ENCODE measurements around the gene PDE4A. TPM values are rescaled to one million over a fixed set of nuclear protein-coding genes. Genes with fewer than 3 reads are reported as not detected.

The PDE4A gene
- total and polyA plus RNA-seq, 4 donors = 10.3 to 23.6 (median 12.8) TPM

- WGBS, 2 donors = 4 to 10% methylated on average over 37 to 43 of the region's 43 CpGs
- H3K9me3 ChIP-seq (ENCODE audit: control insufficient read depth in 4 of 4, insufficient read depth in 3 of 4, low read length in 3 of 4) = no peaks in the 10 kb centered on the region
- no peak for TF ChIP-seq CTCF (IDR thresholded peaks at IDR 0.05; ENCODE audit: control extremely low read depth, extremely low read depth)
- H3K27me3 ChIP-seq (ENCODE audit: control insufficient read depth in 3 of 3, insufficient read depth in 3 of 3, low read length in 2 of 3) = peaks cover 0 to 28% (median 20%) of the 10 kb centered on the region in 3 donors
- no peak overlapping the region for H3K27ac ChIP-seq (ENCODE audit: low read depth in 1 of 2, low read length in 1 of 2)
- no peak overlapping the region for H3K9ac ChIP-seq (ENCODE audit: insufficient read depth in 1 of 2, low read length in 2 of 2)
- H3K4me3 ChIP-seq = no peak overlapping the region
- DNase-seq = peak in 2 of 3 donors; percentile 31 to 37
- ATAC-seq (ENCODE audit: insufficient read depth, low FRiP score) = no peak
- H3K36me3 ChIP-seq (ENCODE audit: control insufficient read depth in 4 of 4, insufficient read depth in 4 of 4, low read length in 4 of 4) = no peaks in the 10 kb centered on the region
- peaks cover 3 to 28% (median 9%) of the 10 kb centered on the region in 5 donors for H3K4me1 ChIP-seq (ENCODE audit: control insufficient read depth in 5 of 5, insufficient read depth in 5 of 5, low read length in 5 of 5)
Observed at GRCh38 chr19:10404888-10405820, 15.2 kb upstream of the PDE4A start.

GRCh38 chr19:10406191-10406590 lies 14.1 kb upstream of the PDE4A start:
- Histone ChIP-seq H3K4me1 (ENCODE audit: control insufficient read depth in 5 of 5, insufficient read depth in 5 of 5, low read length in 5 of 5) (peaks cover under 1 to 28% (median 6%) of the 10 kb centered on the region in 5 donors), H3K9ac (ENCODE audit: insufficient read depth in 1 of 2, low read length in 2 of 2) (no peak overlapping the region), H3K27me3 (ENCODE audit: control insufficient read depth in 3 of 3, insufficient read depth in 3 of 3, low read length in 2 of 3) (peaks cover 0 to 28% (median 20%) of the 10 kb centered on the region in 3 donors), H3K4me3 (no peak overlapping the region), H3K27ac (ENCODE audit: low read depth in 1 of 2, low read length in 1 of 2) (no peak overlapping the region), H3K36me3 (ENCODE audit: control insufficient read depth in 4 of 4, insufficient read depth in 4 of 4, low read length in 4 of 4) (no peaks in the 10 kb centered on the region), H3K9me3 (ENCODE audit: control insufficient read depth in 4 of 4, insufficient read depth in 3 of 4, low read length in 3 of 4) (no peaks in the 10 kb centered on the region)
- 79 to 90% methylated on average over 6 of the region's 6 CpGs for WGBS, 2 donors
- DNase-seq (no peak), ATAC-seq (ENCODE audit: insufficient read depth, low FRiP score) (no peak)
- TF ChIP-seq CTCF (IDR thresholded peaks at IDR 0.05; ENCODE audit: control extremely low read depth, extremely low read depth) = no peak

- Histone ChIP-seq H3K27me3 (ENCODE audit: control insufficient read depth in 3 of 3, insufficient read depth in 3 of 3, low read length in 2 of 3) (peaks cover 0 to 29% (median 20%) of the 10 kb centered on the region in 3 donors), H3K9me3 (ENCODE audit: control insufficient read depth in 4 of 4, insufficient read depth in 3 of 4, low read length in 3 of 4) (no peaks in the 10 kb centered on the region), H3K4me3 (no peak overlapping the region), H3K9ac (ENCODE audit: insufficient read depth in 1 of 2, low read length in 2 of 2) (no peak overlapping the region), H3K36me3 (ENCODE audit: control insufficient read depth in 4 of 4, insufficient read depth in 4 of 4, low read length in 4 of 4) (no peaks in the 10 kb centered on the region), H3K4me1 (ENCODE audit: control insufficient read depth in 5 of 5, insufficient read depth in 5 of 5, low read length in 5 of 5) (peaks cover 0 to 20% (median 3%) of the 10 kb centered on the region in 5 donors), H3K27ac (ENCODE audit: low read depth in 1 of 2, low read length in 1 of 2) (no peak overlapping the region)
- ATAC-seq (ENCODE audit: insufficient read depth, low FRiP score) (no peak), DNase-seq (no peak)
- TF ChIP-seq CTCF (IDR thresholded peaks at IDR 0.05; ENCODE audit: control extremely low read depth, extremely low read depth) = no peak
Observed at GRCh38 chr19:10407096-10407495, 13.2 kb upstream of the PDE4A start.

All from lung (tissue), 12 donors.